Esophagus muscularis mucosa (tissue), 4 donors: ENCODE results near the gene MSH4. TPM values are rescaled to one million over a fixed set of nuclear protein-coding genes. Genes with fewer than 3 reads are reported as not detected.

Experiments used
- DNase-seq: peaks from one replicate; pipeline ENCODE4 v3.0.0-alpha.2; 2017; ENCODE audit errors: extremely low spot score
- H3K27ac ChIP-seq, 4 donors: fragments of 200-600 bp; sonication (generic); replicated peaks in 1 of 4; 1 replicate in 3 of 4; 2 replicates in 1 of 4; pipeline ENCODE4 v1.5.1; 2016 to 2019; ENCODE audit warnings: mild to moderate bottlenecking in 1 of 4
- H3K27me3 ChIP-seq, 4 donors: fragments of 200-600 bp; sonication (generic); one replicate each; pipeline versions ENCODE4 v1.5.1 to v1.6.0; 2016 to 2019
- H3K36me3 ChIP-seq, 4 donors: fragments of 200-600 bp; sonication (generic); one replicate each; pipeline ENCODE4 v1.5.1; 2016 to 2019
- H3K4me1 ChIP-seq, 4 donors: fragments of 200-600 bp; sonication (generic); one replicate each; pipeline ENCODE4 v1.5.1; 2016 to 2019
- H3K4me3 ChIP-seq, 4 donors: fragments of 200-600 bp; sonication (generic); 1 replicate in 2 of 4; 2 replicates in 2 of 4; pipeline ENCODE4 v1.5.1; 2016 to 2019; ENCODE audit warnings: mild to moderate bottlenecking in 4 of 4, moderate library complexity in 1 of 4
- H3K9me3 ChIP-seq, 4 donors: fragments of 200-600 bp; sonication (generic); 1 replicate in 3 of 4; 2 replicates in 1 of 4; pipeline ENCODE4 v1.5.1; 2016 to 2019
- EP300 ChIP-seq: sonication (generic); formaldehyde crosslinking; IDR thresholded peaks from one replicate; pipeline ENCODE4 v1.6.1; 2017; ENCODE audit warnings: antibody characterized with exemption
- POLR2A ChIP-seq: fragments of 450-650 bp; IDR thresholded peaks from one replicate; pipeline ENCODE4 v1.6.1; 2017; ENCODE audit warnings: antibody characterized with exemption, moderate library complexity, mild to moderate bottlenecking, low read depth
- POLR2AphosphoS5 ChIP-seq, 2 donors: sonication (generic); formaldehyde crosslinking; IDR thresholded peaks; one replicate each; pipeline ENCODE4 v1.6.1; 2017; ENCODE audit warnings: antibody characterized with exemption in 2 of 2
- WGBS: methylation state at CpG from one replicate; pipeline ENCODE4 v1.1.5; 2018; 5-methylcytosine and 5-hydroxymethylcytosine counted together
- intact Hi-C: fragments of 100-400 bp; cut with DNase I; formaldehyde crosslinking; loops from one replicate; pipeline ENCODE4 v1.15.1; 2023
- small RNA-seq, 3 donors: library from RNA; depleted of rRNA; stranded (forward); fragments of <200 nt; gene quantifications; one replicate each; pipeline ENCODE3, GENCODE V24; 2016
- total RNA-seq, 4 donors: library from RNA; depleted of rRNA; stranded (reverse); fragments of >200 nt; gene quantifications; one replicate each; pipeline versions ENCODE4 v1.1.0 to v1.2.1, GENCODE V29; 2016
- TF ChIP-seq, protein P1 (sequence below), 3 experiments: fragments of 200-600 bp in 2 of 3; fragments of 450-650 bp in 1 of 3; sonication (generic) in 2 of 3; IDR thresholded peaks; one replicate each; pipeline ENCODE4 v1.5.1; 2017 to 2019; ENCODE audit warnings: antibody characterized with exemption in 3 of 3, mild to moderate bottlenecking in 2 of 3, moderate library complexity in 1 of 3

The MSH4 gene
- total RNA-seq, 4 donors from 2014 or later, result 0.13 to 0.83 (median 0.28) TPM

DNA sequence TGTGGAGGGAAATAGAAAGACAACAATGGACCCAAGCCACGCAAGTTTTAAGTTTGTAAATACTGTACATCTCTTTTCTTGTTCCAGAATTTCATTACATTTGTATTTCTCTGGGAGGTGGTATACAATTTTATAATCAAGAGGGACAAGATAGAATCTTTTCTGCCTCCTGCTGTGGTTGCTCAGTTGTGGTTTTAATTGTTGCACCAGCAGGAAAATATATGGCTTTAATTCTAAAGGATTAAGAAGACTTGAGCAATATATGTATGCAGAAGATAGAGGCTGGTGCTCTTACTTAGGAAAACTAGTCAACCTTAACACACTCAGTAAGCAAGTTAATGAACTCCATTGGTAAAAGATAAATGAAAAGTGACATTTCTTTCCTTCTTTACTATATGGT is 155.3 kb downstream of the MSH4 start:
- WGBS, result 81% methylated on average over 1 of the region's 1 CpG

DNA sequence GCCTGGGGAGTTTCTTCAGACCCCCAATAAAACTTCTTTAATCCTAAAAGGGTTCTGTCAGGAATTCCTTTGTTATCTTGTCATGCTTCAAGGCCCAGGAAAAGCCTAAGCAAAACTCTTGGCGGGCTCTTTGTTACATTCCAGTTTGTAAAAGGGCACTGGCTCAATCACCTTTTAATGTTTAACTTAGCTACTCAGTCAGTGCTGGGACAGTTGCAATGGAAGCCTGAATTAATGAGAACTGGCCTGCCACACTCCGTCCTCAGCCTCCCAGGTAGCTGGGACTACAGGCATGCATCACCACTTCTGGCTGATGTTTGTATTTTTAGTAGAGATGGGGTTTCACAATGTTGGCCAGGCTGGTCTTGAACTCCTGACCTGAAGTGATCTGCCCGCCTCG is 156.8 kb downstream of the MSH4 start:
- peaks cover 0 to 8% (median 2%) of the 10 kb centered on the region in 4 donors for H3K4me1 ChIP-seq
- WGBS, result 92% methylated on average over 4 of the region's 4 CpGs
- H3K27me3 ChIP-seq, result no peaks in the 10 kb centered on the region
- H3K36me3 ChIP-seq, result no peaks in the 10 kb centered on the region
- intact Hi-C loops, result no loop called here
- no peaks in the 10 kb centered on the region for H3K9me3 ChIP-seq
- TF ChIP-seq, protein P1, sequence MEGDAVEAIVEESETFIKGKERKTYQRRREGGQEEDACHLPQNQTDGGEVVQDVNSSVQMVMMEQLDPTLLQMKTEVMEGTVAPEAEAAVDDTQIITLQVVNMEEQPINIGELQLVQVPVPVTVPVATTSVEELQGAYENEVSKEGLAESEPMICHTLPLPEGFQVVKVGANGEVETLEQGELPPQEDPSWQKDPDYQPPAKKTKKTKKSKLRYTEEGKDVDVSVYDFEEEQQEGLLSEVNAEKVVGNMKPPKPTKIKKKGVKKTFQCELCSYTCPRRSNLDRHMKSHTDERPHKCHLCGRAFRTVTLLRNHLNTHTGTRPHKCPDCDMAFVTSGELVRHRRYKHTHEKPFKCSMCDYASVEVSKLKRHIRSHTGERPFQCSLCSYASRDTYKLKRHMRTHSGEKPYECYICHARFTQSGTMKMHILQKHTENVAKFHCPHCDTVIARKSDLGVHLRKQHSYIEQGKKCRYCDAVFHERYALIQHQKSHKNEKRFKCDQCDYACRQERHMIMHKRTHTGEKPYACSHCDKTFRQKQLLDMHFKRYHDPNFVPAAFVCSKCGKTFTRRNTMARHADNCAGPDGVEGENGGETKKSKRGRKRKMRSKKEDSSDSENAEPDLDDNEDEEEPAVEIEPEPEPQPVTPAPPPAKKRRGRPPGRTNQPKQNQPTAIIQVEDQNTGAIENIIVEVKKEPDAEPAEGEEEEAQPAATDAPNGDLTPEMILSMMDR (IDR thresholded peaks at IDR 0.05), result no peak
- TF ChIP-seq POLR2A (no peak), POLR2AphosphoS5 (IDR thresholded peaks at IDR 0.05) (no peak), EP300 (no peak)
- no peak for DNase-seq
- H3K4me3 ChIP-seq, result no peak overlapping the region
- H3K27ac ChIP-seq, result no peak overlapping the region

More for the DNA sequence above, 155.3 kb downstream of the MSH4 start:
- no peaks in the 10 kb centered on the region for H3K9me3 ChIP-seq
- no peaks in the 10 kb centered on the region for H3K27me3 ChIP-seq
- no peak for DNase-seq
- peaks cover 0 to 8% (median 2%) of the 10 kb centered on the region in 4 donors for H3K4me1 ChIP-seq
- H3K27ac ChIP-seq, result no peak overlapping the region
- no peak overlapping the region for H3K4me3 ChIP-seq
- TF ChIP-seq POLR2A (no peak), POLR2AphosphoS5 (IDR thresholded peaks at IDR 0.05) (no peak), EP300 (no peak)
- TF ChIP-seq, protein P1 (IDR thresholded peaks at IDR 0.05), result no peak
- H3K36me3 ChIP-seq, result no peaks in the 10 kb centered on the region
- intact Hi-C loops, result no loop called here

DNA sequence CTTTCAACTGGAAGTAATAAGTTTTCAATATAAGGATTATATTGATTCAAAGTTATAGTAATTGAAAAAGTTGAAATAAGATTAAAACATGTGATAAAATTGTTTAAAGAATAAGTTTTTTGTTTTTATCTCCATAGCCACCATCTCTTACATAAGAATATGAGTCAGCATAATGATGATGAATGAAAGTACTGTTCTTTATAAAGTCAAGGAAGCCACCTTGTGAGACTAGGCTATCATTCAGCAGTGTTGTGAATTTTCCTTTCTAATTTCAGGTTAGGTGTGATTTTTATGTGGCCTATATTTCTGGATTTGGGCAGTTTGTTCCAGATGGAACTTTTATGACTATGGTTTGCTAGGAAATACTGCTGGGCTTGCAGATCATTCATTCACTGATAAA is 157.9 kb downstream of the MSH4 start:
- no peaks in the 10 kb centered on the region for H3K9me3 ChIP-seq
- H3K27me3 ChIP-seq, result no peaks in the 10 kb centered on the region
- H3K4me3 ChIP-seq, result no peak overlapping the region
- H3K4me1 ChIP-seq, result peaks cover 0 to 8% (median 2%) of the 10 kb centered on the region in 4 donors
- no peak for DNase-seq
- H3K36me3 ChIP-seq, result no peaks in the 10 kb centered on the region
- TF ChIP-seq POLR2AphosphoS5 (IDR thresholded peaks at IDR 0.05) (no peak), EP300 (no peak)
- TF ChIP-seq, protein P1 (IDR thresholded peaks at IDR 0.05), result no peak
- intact Hi-C loops, result no loop called here
- no peak overlapping the region for H3K27ac ChIP-seq

Small RNAs within 50 kb of the gene (small RNA-seq; reads per million reads assigned to genes)
- gene SNORD45A (0 reads per million in 3 donors), gene SNORD45B (0 reads per million in 3 donors), gene SNORD45C (0 reads per million in 3 donors)

Other genes starting within 250 kb of the MSH4 start
- under 1 TPM in 3 of 4 donors, not detected in 1; 0.17 to 0.71 (median 0.23) TPM for gene SLC44A5, start 185.8 kb upstream of the MSH4 start, total RNA-seq
- 10 to 100 TPM; 50.9 to 71.1 (median 59.7) TPM for gene ACADM, start 72.2 kb upstream of the MSH4 start, total RNA-seq
- 10 to 100 TPM; 24.3 to 55.2 (median 38.1) TPM for gene RABGGTB, start 10.6 kb upstream of the MSH4 start, total RNA-seq
- gene ASB17, start 135.5 kb downstream of the MSH4 start, total RNA-seq, result not detected